Measurements from ENCODE around the gene PPIL4.

GRCh38 chr6:149560736-149561135 is 14.9 kb upstream of the PPIL4 start:
- TF ChIP-seq CTCF (CRISPR knock-in tag; IDR thresholded peaks at IDR 0.05) (no peak), BRF2 (CRISPR knock-in tag; IDR thresholded peaks at IDR 0.05) (no peak), CEBPG (CRISPR knock-in tag; IDR thresholded peaks at IDR 0.05) (no peak), ATM (IDR thresholded peaks at IDR 0.05; ENCODE audit: borderline replicate concordance) (no peak), MYNN (CRISPR knock-in tag; IDR thresholded peaks at IDR 0.05; ENCODE audit: low read depth) (no peak), ZKSCAN8 (CRISPR knock-in tag; IDR thresholded peaks at IDR 0.05; ENCODE audit: borderline replicate concordance) (no peak), HIVEP1 (CRISPR knock-in tag; IDR thresholded peaks at IDR 0.05) (no peak), ARHGAP35 (CRISPR knock-in tag; IDR thresholded peaks at IDR 0.05; ENCODE audit: borderline replicate concordance) (no peak), RFX3 (CRISPR knock-in tag; IDR thresholded peaks at IDR 0.05) (no peak), TCF7L2 (IDR thresholded peaks at IDR 0.05; ENCODE audit: low read depth, low read length) (no peak), STAT5B (CRISPR knock-in tag; IDR thresholded peaks at IDR 0.05) (no peak), HCFC1 (IDR thresholded peaks at IDR 0.05; ENCODE audit: low read depth, low read length) (no peak)
